ENCODE results near the gene GSAP.
A peak's percentile ranks its signal among the peaks of the same experiment; 100 is the strongest.

GSAP gene

DNA sequence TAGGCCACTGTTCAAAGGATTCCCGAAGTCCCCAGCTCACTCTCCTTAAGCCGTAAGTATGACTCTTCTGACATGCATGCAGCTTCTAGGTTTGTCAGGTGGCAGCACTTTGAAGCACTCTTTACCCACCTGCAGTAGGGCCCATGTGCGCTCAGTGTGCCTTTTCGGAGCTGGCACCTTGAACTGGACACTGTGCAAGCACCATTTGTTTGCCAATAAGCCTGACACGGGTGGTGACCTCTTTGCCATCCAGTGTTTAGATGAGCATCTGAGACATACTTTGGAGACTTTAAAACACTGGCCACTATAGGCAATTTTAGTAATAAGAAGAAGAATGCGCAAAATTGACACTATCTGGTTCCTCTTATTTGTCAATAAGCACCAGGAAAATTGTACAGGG is 45.7 kb upstream of the GSAP start:
- Histone ChIP-seq H4K20me1 (ENCODE audit: insufficient read depth, low read length) (no peaks in the 10 kb centered on the region), H3K36me3 (ENCODE audit: insufficient read depth, low read length) (no peaks in the 10 kb centered on the region), H3K27me3 (ENCODE audit: insufficient read depth, low read length) (no peaks in the 10 kb centered on the region)

DNA sequence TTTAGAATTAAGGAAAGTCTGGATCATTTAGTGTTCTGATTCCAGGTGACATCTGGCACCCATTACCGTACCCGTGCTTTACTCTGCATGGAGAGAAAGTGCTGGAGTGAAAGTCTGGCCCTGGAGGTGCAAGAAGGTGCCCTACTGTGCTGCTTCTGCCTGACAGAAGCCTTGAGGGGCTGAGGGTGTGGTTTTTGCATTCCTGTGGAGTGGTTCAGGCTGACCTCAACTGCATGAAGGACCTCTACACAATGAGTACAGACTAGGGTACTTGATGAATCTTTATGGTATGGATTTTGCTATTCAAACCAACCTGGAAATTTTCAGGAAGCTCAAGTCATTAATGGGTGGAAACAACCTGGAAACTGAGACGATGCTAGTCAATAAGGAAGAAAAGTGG is 45.1 kb upstream of the GSAP start:
- Histone ChIP-seq H3K4me2 (ENCODE audit: low read length) (no peak overlapping the region), H3F3A (ENCODE audit: insufficient read depth, low read length) (no peaks in the 10 kb centered on the region), H3K27ac (ENCODE audit: low read depth, low read length, poor library complexity, severe bottlenecking) (no peak overlapping the region), H3K36me3 (ENCODE audit: insufficient read depth, low read length) (no peaks in the 10 kb centered on the region), H3K9ac (ENCODE audit: low read length) (no peak overlapping the region), H3K9me2 (ENCODE audit: low read depth, low read length) (no peaks in the 10 kb centered on the region), H3K4me1 (ENCODE audit: insufficient read depth, low read length, severe bottlenecking) (no peaks in the 10 kb centered on the region), H3K9me3 (ENCODE audit: low read length) (no peaks in the 10 kb centered on the region), H3K79me2 (ENCODE audit: insufficient read depth, low read length) (no peaks in the 10 kb centered on the region), H3K4me3 (ENCODE audit: low read depth, low read length, poor library complexity, severe bottlenecking) (no peak overlapping the region), H3K27me3 (ENCODE audit: insufficient read depth, low read length) (no peaks in the 10 kb centered on the region), H4K20me1 (ENCODE audit: insufficient read depth, low read length) (no peaks in the 10 kb centered on the region), H2AFZ (ENCODE audit: low read length) (no peak overlapping the region)
- TF ChIP-seq, protein P1, sequence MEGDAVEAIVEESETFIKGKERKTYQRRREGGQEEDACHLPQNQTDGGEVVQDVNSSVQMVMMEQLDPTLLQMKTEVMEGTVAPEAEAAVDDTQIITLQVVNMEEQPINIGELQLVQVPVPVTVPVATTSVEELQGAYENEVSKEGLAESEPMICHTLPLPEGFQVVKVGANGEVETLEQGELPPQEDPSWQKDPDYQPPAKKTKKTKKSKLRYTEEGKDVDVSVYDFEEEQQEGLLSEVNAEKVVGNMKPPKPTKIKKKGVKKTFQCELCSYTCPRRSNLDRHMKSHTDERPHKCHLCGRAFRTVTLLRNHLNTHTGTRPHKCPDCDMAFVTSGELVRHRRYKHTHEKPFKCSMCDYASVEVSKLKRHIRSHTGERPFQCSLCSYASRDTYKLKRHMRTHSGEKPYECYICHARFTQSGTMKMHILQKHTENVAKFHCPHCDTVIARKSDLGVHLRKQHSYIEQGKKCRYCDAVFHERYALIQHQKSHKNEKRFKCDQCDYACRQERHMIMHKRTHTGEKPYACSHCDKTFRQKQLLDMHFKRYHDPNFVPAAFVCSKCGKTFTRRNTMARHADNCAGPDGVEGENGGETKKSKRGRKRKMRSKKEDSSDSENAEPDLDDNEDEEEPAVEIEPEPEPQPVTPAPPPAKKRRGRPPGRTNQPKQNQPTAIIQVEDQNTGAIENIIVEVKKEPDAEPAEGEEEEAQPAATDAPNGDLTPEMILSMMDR (IDR thresholded peaks at IDR 0.05; ENCODE audit: low read length), result no peak
- no peak for TF ChIP-seq EZH2 (IDR thresholded peaks at IDR 0.05; ENCODE audit: borderline replicate concordance, low read length)

More for the DNA sequence above, 45.7 kb upstream of the GSAP start:
- Histone ChIP-seq H3K79me2 (ENCODE audit: insufficient read depth, low read length) (no peaks in the 10 kb centered on the region), H3K9ac (ENCODE audit: low read length) (no peak overlapping the region), H3K4me2 (ENCODE audit: low read length) (no peak overlapping the region), H3F3A (ENCODE audit: insufficient read depth, low read length) (no peaks in the 10 kb centered on the region), H3K4me3 (ENCODE audit: low read depth, low read length, poor library complexity, severe bottlenecking) (no peak overlapping the region), H3K4me1 (ENCODE audit: insufficient read depth, low read length, severe bottlenecking) (no peaks in the 10 kb centered on the region), H3K9me3 (ENCODE audit: low read length) (no peaks in the 10 kb centered on the region), H3K27ac (ENCODE audit: low read depth, low read length, poor library complexity, severe bottlenecking) (no peak overlapping the region), H3K9me2 (ENCODE audit: low read depth, low read length) (no peaks in the 10 kb centered on the region), H2AFZ (ENCODE audit: low read length) (no peak overlapping the region)
- no peak for TF ChIP-seq EZH2 (IDR thresholded peaks at IDR 0.05; ENCODE audit: borderline replicate concordance, low read length)

DNA sequence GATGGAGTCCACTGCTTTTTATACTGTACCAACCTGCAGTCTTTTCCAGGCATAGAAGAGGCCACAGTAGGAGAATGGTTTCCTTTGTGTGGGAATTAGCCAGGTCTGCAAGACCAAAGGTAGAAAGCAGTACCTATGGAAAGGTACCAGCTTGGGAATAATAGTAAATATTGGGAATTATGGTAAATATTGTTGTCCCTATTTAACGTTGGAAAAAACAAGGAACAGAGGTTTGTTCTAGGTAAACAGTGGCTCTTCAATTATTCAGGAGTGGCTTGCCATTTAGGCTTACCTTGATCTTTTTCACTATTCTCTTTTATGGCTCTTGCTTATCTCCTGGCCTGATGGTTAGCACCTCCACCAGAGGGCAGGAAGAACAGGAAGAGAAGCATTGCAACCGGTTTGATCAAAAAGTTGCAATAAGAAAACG is 43.9 kb upstream of the GSAP start:
- no peaks in the 10 kb centered on the region for H3K9me2 ChIP-seq (ENCODE audit: low read depth, low read length)
- no peak for TF ChIP-seq EZH2 (IDR thresholded peaks at IDR 0.05; ENCODE audit: borderline replicate concordance, low read length)
- TF ChIP-seq, protein P1 (IDR thresholded peaks at IDR 0.05; ENCODE audit: low read length), result peak; percentile 24; the same call in 1 of the 2 replicates
- H4K20me1 ChIP-seq (ENCODE audit: insufficient read depth, low read length), result no peaks in the 10 kb centered on the region
- no peaks in the 10 kb centered on the region for H3F3A ChIP-seq (ENCODE audit: insufficient read depth, low read length)
- H3K4me3 ChIP-seq (ENCODE audit: low read depth, low read length, poor library complexity, severe bottlenecking), result no peak overlapping the region
- H3K36me3 ChIP-seq (ENCODE audit: insufficient read depth, low read length), result no peaks in the 10 kb centered on the region
- no peak overlapping the region for H3K4me2 ChIP-seq (ENCODE audit: low read length)
- no peak overlapping the region for H2AFZ ChIP-seq (ENCODE audit: low read length)
- H3K27ac ChIP-seq (ENCODE audit: low read depth, low read length, poor library complexity, severe bottlenecking), result no peak overlapping the region
- H3K9ac ChIP-seq (ENCODE audit: low read length), result no peak overlapping the region
- H3K27me3 ChIP-seq (ENCODE audit: insufficient read depth, low read length), result no peaks in the 10 kb centered on the region
- H3K4me1 ChIP-seq (ENCODE audit: insufficient read depth, low read length, severe bottlenecking), result no peaks in the 10 kb centered on the region
- H3K9me3 ChIP-seq (ENCODE audit: low read length), result no peaks in the 10 kb centered on the region
- no peaks in the 10 kb centered on the region for H3K79me2 ChIP-seq (ENCODE audit: insufficient read depth, low read length)

DNA sequence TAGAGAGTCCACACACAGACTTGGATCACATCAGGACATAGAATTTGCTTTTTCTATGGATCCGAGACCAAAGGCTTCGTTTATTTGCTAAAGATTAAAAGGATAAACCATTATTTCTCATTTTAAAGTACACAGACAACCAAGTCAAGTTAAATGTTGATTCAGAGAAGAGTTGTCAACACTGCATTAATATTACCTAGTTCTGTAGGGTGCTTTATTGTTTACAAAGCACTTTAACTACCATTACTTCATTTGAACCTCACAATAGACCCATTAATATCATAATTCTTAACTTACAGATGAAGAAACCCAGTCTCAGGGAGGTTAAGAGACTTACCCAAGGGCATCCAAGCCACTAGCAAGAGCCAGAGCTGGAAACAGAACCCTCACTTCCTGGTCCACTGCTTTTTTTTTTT is 43.2 kb upstream of the GSAP start:
- H3K9me3 ChIP-seq (ENCODE audit: low read length), result no peaks in the 10 kb centered on the region
- H2AFZ ChIP-seq (ENCODE audit: low read length), result no peak overlapping the region
- H3K4me1 ChIP-seq (ENCODE audit: insufficient read depth, low read length, severe bottlenecking), result no peaks in the 10 kb centered on the region
- no peak overlapping the region for H3K9ac ChIP-seq (ENCODE audit: low read length)
- no peak overlapping the region for H3K4me3 ChIP-seq (ENCODE audit: low read depth, low read length, poor library complexity, severe bottlenecking)
- H3F3A ChIP-seq (ENCODE audit: insufficient read depth, low read length), result no peaks in the 10 kb centered on the region
- no peaks in the 10 kb centered on the region for H3K27me3 ChIP-seq (ENCODE audit: insufficient read depth, low read length)
- no peak overlapping the region for H3K27ac ChIP-seq (ENCODE audit: low read depth, low read length, poor library complexity, severe bottlenecking)
- no peak for TF ChIP-seq EZH2 (IDR thresholded peaks at IDR 0.05; ENCODE audit: borderline replicate concordance, low read length)
- TF ChIP-seq, protein P1 (IDR thresholded peaks at IDR 0.05; ENCODE audit: low read length), result no peak
- no peaks in the 10 kb centered on the region for H3K36me3 ChIP-seq (ENCODE audit: insufficient read depth, low read length)
- no peak overlapping the region for H3K4me2 ChIP-seq (ENCODE audit: low read length)
- no peaks in the 10 kb centered on the region for H3K9me2 ChIP-seq (ENCODE audit: low read depth, low read length)
- H3K79me2 ChIP-seq (ENCODE audit: insufficient read depth, low read length), result no peaks in the 10 kb centered on the region
- H4K20me1 ChIP-seq (ENCODE audit: insufficient read depth, low read length), result no peaks in the 10 kb centered on the region

Measured in OCI-LY1 (cell line).